ENCODE results near the gene PSTK.

PSTK gene

GRCh38 chr10:123019941-123020703, 39.9 kb downstream of the PSTK start:
- DNase-seq (ENCODE audit: low spot score): no peak

GRCh38 chr10:123021517-123021916, 41.3 kb downstream of the PSTK start:
- no peak for DNase-seq (ENCODE audit: low spot score)

GRCh38 chr10:123024540-123024939, 44.3 kb downstream of the PSTK start:
- no peak for DNase-seq (ENCODE audit: low spot score)

GRCh38 chr10:123026302-123026701, 46.1 kb downstream of the PSTK start:
- DNase-seq (ENCODE audit: low spot score): no peak

DNA sequence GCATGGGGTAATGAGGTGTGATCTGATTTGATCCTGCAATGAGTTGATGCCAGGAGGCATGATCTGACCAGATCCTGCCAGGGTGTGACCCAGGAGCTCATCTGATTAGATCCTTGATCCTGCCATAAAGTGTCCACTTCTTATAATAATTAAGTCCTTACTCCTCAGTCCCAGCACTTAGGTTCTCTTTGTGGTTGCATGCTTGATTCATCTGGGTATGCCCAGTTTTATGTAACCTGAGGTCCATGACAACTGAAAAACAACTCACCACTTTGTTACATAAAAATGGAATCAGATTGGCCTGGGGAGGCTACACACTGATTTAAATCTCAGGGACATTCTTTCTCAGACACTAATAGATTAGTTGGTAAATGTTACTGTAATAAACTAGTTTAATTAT, 47.7 kb downstream of the PSTK start:
- DNase-seq (ENCODE audit: low spot score): peak; percentile 81

GRCh38 chr10:123031124-123031523, 50.9 kb downstream of the PSTK start:
- DNase-seq (ENCODE audit: low spot score): no peak

DNA sequence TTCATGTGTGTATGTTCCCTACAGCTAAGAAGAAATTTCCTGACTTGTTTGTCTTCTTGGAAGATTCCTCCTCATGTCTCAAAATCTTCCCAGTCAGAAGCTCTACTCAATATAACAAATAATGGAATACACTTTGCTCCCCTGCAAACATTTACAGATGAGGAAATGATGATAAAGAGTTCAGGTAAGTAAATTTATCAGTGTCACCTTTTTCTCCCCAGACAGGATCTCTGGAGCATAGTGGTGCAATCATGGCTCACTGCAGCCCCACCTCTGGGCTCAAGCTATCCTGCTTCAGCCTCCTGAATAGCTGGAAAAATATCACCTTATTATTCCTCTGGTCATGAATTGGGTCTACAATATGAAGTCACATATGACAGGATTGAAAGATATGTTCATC, 54.1 kb downstream of the PSTK start:
- DNase-seq (ENCODE audit: low spot score): no peak

DNA sequence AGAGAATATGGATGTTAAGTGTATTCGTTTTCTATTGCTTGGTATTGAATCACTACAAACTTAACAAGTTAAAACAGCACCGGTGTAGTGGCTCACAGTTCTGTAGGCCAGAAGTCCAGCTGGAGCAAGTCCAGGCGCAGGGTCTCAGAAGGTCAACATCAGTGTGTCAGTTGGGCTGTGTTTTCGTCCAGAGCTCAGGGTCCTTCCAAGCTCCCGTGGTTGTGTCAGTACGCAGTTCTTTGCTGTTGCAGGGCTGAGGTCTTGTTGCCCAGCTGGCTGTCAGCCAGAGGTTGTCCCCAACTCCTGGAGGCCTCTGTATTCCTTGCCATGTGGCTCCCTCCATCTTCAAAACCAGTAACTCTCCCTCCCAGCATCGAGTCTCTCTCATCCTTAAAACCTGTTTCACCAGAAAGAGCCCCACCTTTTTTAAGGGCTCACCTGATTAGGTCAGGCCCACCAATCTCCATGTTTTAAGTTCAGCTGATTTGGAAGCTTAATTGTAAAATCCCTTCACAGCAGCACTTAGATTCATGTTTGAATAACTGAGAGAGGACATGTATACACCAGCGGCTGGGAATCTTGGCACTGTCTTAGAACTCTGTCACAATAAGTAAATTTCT, 55.4 kb downstream of the PSTK start:
- DNase-seq (ENCODE audit: low spot score): no peak

DNA sequence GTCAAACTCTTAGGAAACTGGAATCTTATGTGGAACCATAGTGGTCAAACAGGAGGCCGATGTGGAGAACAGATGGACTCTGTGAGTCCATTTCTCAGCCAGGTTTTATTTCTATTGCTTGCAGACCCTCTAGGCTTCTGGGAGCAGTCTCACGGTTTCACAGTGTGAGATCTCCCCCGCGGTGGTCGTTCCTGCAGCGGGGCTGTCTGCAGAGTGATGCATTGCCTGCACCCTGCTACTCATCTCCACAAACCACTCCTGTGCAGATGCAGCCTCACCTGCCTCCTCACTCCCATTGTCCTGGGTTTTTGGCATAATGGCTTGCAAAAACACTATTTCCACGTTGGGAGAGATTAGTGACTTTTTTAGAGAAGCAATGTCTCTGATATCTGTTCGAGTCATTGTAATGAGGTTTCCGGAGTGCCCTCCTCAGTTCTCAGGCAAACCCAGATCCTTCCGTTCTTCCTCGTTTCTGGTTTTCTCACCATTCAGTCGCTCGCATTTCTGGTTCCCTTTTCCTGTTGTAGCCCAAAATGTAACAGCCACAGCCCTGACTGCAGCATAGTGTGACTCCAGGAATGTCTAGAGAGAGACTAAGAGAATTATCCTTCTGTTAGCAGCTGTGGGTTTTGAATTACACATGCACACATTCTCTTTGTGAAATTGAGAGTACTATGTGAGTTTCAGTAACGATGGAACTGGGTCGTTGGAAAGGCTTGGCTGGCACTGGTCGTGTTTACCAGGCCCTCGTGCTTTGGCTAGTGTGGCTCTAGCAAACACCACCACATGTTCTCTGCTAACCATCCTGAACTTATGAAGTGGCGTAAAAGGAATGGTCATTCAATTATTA, 58.8 kb downstream of the PSTK start:
- DNase-seq (ENCODE audit: low spot score): peak; percentile 31

GRCh38 chr10:123039632-123039930, 59.4 kb downstream of the PSTK start:
- DNase-seq (ENCODE audit: low spot score): no peak

Measured in kidney tubule cell (primary cell).